Spleen (tissue), 7 donors: ENCODE measurements around the gene DKK3.

Experiments used
- POLR2A ChIP-seq, 3 donors: fragments of 450-650 bp; IDR thresholded peaks; one replicate each; pipeline ENCODE4 v1.5.1; 2017; ENCODE audit warnings: antibody characterized with exemption in 3 of 3, mild to moderate bottlenecking in 1 of 3
- TF ChIP-seq, protein P1 (sequence below), 11 experiments: fragments of 200-600 bp in 7 of 11; fragments of 450-650 bp in 4 of 11; sonication (generic) in 4 of 11; IDR thresholded peaks in 8 of 11; conservative IDR thresholded peaks in 3 of 11; 1 replicate in 7 of 11; 2 replicates in 4 of 11; pipeline versions ENCODE4 v1.4.0 to v1.8.0; 2016 to 2021; ENCODE audit warnings: antibody characterized with exemption in 11 of 11, inconsistent platforms in 4 of 11, mild to moderate bottlenecking in 1 of 11
- donor health status: DM: no; HTN: no; CAD: no; lungs with moderate emphysema.
- donor health status: DM: no; HTN: no; CAD: no.
- donor health status: DM: no; HTN: no; CAD: no.

DNA sequence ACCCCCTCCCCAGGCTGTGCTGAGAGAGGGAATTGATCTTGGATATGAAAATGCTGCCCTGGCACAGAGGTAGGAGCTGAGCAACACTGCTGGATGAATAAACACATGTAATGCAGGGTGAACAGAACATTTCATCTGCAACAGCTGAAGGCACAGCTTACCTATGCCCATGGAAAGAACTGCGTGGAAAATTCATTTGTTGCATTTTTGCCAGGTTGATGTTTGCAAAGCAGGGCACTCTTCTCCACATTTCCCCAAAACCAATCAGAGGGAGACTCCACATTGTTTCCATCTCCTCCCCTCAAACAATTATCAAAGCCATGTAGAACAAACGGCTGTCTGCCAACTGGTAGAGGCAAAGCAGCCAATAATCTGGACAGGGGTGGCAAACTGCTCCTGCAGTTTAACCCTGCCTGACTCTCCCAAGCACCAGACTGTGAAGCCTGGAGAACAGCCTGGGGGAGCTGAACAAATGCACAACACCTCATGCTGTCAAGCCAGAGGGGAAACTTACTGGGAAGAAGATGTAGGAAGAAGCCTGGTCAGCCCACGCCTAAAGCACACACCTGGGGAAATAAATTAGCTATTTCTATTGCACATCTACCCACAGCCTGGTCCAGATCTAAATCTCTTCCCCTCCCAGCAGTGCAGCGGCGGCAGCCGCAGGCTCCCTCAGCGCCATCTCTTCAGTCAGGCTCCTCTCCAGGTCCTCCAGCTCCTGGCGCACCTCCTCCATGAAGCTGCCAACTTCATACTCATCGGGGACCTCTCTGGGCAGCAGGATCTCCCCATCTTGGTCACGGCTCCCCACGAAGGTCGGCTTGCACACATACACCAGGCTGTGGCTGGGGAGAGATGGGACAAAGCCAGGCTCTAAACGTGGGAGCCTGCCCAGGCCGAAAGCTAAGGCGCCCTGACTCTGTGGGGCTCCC is 44.3 kb downstream of the DKK3 start:
- TF ChIP-seq, protein P1, sequence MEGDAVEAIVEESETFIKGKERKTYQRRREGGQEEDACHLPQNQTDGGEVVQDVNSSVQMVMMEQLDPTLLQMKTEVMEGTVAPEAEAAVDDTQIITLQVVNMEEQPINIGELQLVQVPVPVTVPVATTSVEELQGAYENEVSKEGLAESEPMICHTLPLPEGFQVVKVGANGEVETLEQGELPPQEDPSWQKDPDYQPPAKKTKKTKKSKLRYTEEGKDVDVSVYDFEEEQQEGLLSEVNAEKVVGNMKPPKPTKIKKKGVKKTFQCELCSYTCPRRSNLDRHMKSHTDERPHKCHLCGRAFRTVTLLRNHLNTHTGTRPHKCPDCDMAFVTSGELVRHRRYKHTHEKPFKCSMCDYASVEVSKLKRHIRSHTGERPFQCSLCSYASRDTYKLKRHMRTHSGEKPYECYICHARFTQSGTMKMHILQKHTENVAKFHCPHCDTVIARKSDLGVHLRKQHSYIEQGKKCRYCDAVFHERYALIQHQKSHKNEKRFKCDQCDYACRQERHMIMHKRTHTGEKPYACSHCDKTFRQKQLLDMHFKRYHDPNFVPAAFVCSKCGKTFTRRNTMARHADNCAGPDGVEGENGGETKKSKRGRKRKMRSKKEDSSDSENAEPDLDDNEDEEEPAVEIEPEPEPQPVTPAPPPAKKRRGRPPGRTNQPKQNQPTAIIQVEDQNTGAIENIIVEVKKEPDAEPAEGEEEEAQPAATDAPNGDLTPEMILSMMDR (IDR thresholded peaks at IDR 0.05 in 8 of 11, conservative IDR thresholded peaks at IDR 0.05 in 3 of 11), result no peak
- no peak for TF ChIP-seq POLR2A (IDR thresholded peaks at IDR 0.05)
